Testis (tissue), 5 donors: Measurements from ENCODE around the gene OTOS. TPM values are rescaled to one million over a fixed set of nuclear protein-coding genes. Genes with fewer than 3 reads are reported as not detected.

Experiments used
- DNase-seq: peaks from one replicate; pipeline ENCODE4 v3.0.0-alpha.2; 2019
- H3K27ac ChIP-seq, 2 donors: fragments of 200-600 bp; sonication (generic); one replicate each; pipeline ENCODE4 v1.5.1; 2019
- H3K27me3 ChIP-seq: fragments of 200-600 bp; sonication (generic); one replicate; pipeline ENCODE4 v1.5.1; 2019
- H3K36me3 ChIP-seq: fragments of 200-600 bp; sonication (generic); one replicate; pipeline ENCODE4 v1.5.1; 2017; ENCODE audit warnings: low read depth; ENCODE audit errors: missing control alignments
- H3K4me1 ChIP-seq: fragments of 200-600 bp; sonication (generic); one replicate; pipeline ENCODE4 v1.5.1; 2019
- H3K4me3 ChIP-seq, 2 donors: fragments of 200-600 bp; sonication (generic); one replicate each; pipeline ENCODE4 v1.5.1; 2017 to 2019
- H3K9me3 ChIP-seq: fragments of 200-600 bp; sonication (generic); one replicate; pipeline ENCODE4 v1.5.1; 2017
- POLR2A ChIP-seq: fragments of 450-650 bp; IDR thresholded peaks from one replicate; pipeline ENCODE4 v1.6.1; 2017; ENCODE audit warnings: antibody characterized with exemption, mild to moderate bottlenecking, moderate library complexity
- WGBS, 2 donors: methylation state at CpG; one replicate each; pipeline ENCODE4 v1.1.5; 2018; 5-methylcytosine and 5-hydroxymethylcytosine counted together
- intact Hi-C: fragments of 100-400 bp; cut with DNase I; formaldehyde crosslinking; loops from one replicate; pipeline ENCODE4 v1.15.1; 2023; ENCODE audit warnings: low total_unique reads
- long read RNA-seq, 2 donors: transcript quantifications; one replicate each; lab custom pipeline, GENCODE V29; 2026
- polyA plus RNA-seq: library from polyadenylated mRNA; stranded (reverse); fragments of 350-450 nt; fragmentation: Illumina TruSeq; extraction: RNeasy Lipid Tissue Mini Kit (QIAGEN cat#74804); gene quantifications from one replicate; pipeline ENCODE4 v1.2.3, GENCODE V29; 2014; ENCODE audit warnings: low read depth, low replicate concordance; ENCODE audit not compliant: insufficient read depth
- total RNA-seq, 2 donors: library from RNA; depleted of rRNA; stranded (reverse); fragments of >200 nt; gene quantifications; one replicate each; pipeline ENCODE4 v1.2.3, GENCODE V29; 2016
- TF ChIP-seq, protein P1 (sequence below), 3 experiments: fragments of 450-650 bp in 2 of 3; fragments of 200-600 bp in 1 of 3; sonication (generic) in 1 of 3; IDR thresholded peaks; one replicate each; pipeline ENCODE4 v1.5.1; 2016 to 2019; ENCODE audit warnings: antibody characterized with exemption in 3 of 3, mild to moderate bottlenecking in 2 of 3, moderate library complexity in 1 of 3

The OTOS gene
- total RNA-seq, result 1 to 10 TPM in 1 of 2 donors, not detected in 1; 1.5 TPM
- polyA plus RNA-seq, result 1.2 TPM
- long read RNA-seq, donor 1, result 0 reads
- long read RNA-seq, donor 2, result 0 reads

DNA sequence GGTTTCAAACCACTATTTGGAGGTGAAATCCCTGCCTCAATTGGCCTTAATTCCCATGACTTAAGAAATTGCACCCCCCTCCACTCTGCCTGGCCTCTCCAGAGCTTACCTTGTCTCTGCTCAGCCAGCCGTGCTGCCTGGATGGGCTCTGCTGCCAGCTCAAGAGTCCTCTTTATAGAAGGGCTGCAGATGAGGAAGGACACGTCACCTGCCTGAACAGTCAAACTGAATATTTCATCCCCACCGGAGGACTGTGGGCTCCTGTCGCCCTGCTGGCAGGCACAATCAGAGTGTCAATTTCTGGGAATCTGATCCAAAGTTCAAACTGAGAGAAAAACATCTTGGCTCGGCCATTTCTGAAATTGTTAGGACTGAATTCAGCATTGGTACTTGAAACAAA is at the start of gene OTOS:
OTOS (minus strand) TSS at position 148 of the 400 bp plus-strand sequence. CDS start 332 bp downstream, outside the sequence.
- intact Hi-C loops, result no loop called here
- no peak for DNase-seq
- no peak for TF ChIP-seq POLR2A
- TF ChIP-seq, protein P1, sequence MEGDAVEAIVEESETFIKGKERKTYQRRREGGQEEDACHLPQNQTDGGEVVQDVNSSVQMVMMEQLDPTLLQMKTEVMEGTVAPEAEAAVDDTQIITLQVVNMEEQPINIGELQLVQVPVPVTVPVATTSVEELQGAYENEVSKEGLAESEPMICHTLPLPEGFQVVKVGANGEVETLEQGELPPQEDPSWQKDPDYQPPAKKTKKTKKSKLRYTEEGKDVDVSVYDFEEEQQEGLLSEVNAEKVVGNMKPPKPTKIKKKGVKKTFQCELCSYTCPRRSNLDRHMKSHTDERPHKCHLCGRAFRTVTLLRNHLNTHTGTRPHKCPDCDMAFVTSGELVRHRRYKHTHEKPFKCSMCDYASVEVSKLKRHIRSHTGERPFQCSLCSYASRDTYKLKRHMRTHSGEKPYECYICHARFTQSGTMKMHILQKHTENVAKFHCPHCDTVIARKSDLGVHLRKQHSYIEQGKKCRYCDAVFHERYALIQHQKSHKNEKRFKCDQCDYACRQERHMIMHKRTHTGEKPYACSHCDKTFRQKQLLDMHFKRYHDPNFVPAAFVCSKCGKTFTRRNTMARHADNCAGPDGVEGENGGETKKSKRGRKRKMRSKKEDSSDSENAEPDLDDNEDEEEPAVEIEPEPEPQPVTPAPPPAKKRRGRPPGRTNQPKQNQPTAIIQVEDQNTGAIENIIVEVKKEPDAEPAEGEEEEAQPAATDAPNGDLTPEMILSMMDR (IDR thresholded peaks at IDR 0.05), result no peak
- H3K36me3 ChIP-seq, result no peaks in the 10 kb centered on the region
- H3K4me1 ChIP-seq, result peaks cover 3% of the 10 kb centered on the region
- H3K27ac ChIP-seq, result no peak within 1 kb of the TSS
- no peak within 1 kb of the TSS for H3K4me3 ChIP-seq
- no peaks in the 10 kb centered on the region for H3K9me3 ChIP-seq
- no peaks in the 10 kb centered on the region for H3K27me3 ChIP-seq
- 82 to 84% methylated on average over 5 of the region's 5 CpGs for WGBS, 2 donors

DNA sequence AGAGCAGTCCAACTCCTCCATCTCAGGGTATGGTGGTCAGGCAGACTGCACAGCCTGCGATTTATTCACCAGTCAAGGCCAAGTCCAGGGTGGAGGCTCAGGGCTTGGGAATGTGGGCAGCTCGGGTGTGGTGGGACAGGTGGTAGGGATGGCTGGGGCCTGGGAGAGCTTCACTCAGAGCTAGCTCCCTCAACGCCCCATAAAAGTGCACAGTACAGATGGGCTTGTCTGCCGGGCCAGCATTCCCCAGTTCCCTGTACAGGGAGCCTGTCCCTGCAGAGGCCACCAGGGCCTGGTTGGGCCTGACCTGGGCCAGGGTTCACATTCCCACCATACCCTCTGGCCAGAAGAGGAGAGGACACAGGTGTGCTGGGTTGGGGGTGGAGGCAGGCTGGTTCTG is 49.2 kb upstream of the OTOS start:
- Histone ChIP-seq H3K9me3 (no peaks in the 10 kb centered on the region), H3K4me1 (peaks cover 3% of the 10 kb centered on the region), H3K27me3 (no peaks in the 10 kb centered on the region), H3K36me3 (no peaks in the 10 kb centered on the region), H3K27ac (no peak overlapping the region), H3K4me3 (no peak overlapping the region)
- DNase-seq, result no peak
- TF ChIP-seq, protein P1 (IDR thresholded peaks at IDR 0.05), result no peak
- TF ChIP-seq POLR2A, result no peak
- WGBS, 2 donors, result 71 to 81% methylated on average over 1 to 4 of the region's 4 CpGs
- intact Hi-C loops, result no loop called here

DNA sequence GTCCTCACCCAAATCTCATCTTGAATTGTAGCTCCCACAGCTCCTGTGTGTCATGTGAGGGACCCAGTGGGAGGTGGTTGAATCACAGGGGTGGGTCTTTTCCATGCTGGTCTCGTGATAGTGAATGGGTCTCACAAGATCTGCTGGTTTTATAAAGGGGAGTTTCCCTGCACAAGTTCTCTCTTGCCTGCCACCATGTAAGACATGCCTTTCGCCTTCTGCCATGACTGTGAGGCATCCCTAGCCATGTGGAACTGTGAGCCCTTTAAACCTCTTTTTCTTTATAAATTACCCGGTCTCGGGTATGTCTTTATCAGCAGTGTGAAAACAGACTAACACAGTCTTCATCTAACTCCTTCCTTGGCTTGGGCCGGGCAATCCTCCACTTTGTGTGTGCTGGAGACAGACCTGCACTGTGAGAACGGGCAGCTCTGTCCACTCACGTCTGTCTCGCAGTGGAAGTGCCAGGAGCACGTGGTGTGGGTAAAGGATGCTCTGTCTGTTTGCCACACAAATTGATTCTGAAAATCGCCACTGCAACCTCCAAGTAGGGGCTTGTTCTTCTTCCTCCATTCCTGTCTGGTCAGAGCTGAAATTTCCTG is 47.6 kb upstream of the OTOS start:
- Histone ChIP-seq H3K36me3 (no peaks in the 10 kb centered on the region), H3K9me3 (no peaks in the 10 kb centered on the region), H3K27ac (no peak overlapping the region), H3K4me3 (no peak overlapping the region), H3K4me1 (peaks cover 3% of the 10 kb centered on the region), H3K27me3 (no peaks in the 10 kb centered on the region)
- 80 to 86% methylated on average over 9 to 10 of the region's 10 CpGs for WGBS, 2 donors
- DNase-seq, result no peak
- TF ChIP-seq POLR2A, result no peak
- TF ChIP-seq, protein P1 (IDR thresholded peaks at IDR 0.05), result no peak
- intact Hi-C loops, result no loop called here

DNA sequence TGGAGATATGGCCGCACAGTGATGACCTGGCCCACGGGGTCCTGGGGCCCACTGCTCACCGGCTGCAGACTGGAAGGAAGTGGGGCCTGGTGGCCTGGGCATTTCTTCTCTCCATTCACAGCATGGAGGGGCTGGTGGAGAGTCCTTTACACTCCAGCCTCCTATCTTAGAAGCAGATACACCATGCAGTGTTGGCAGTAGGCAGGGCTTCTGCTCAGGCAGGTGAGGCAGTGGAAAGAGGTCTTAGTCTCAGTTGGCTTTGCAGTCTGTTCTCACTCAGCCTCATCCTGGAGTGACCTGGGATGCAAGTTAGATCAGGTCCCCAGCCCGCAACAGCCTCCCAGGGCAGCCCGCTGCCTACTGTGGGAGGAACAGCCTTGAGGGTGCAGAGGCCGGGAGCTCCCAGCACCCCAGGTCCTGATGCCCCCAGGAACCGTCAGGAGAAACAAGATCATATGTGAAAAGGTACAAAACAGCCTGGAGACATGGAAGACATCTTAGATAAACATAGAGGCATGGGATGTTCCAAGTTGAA is 45.8 kb upstream of the OTOS start:
- H3K27me3 ChIP-seq, result no peaks in the 10 kb centered on the region
- H3K4me3 ChIP-seq, result no peak overlapping the region
- intact Hi-C loops, result no loop called here
- H3K27ac ChIP-seq, result no peak overlapping the region
- H3K9me3 ChIP-seq, result no peaks in the 10 kb centered on the region
- 90 to 94% methylated on average over 7 of the region's 7 CpGs for WGBS, 2 donors
- TF ChIP-seq POLR2A, result no peak
- TF ChIP-seq, protein P1 (IDR thresholded peaks at IDR 0.05), result no peak
- H3K36me3 ChIP-seq, result no peaks in the 10 kb centered on the region
- peaks cover 3% of the 10 kb centered on the region for H3K4me1 ChIP-seq
- DNase-seq, result no peak

GRCh38 chr2:240184656-240185055 is 44.2 kb upstream of the OTOS start:
- TF ChIP-seq, protein P1 (IDR thresholded peaks at IDR 0.05), result no peak
- TF ChIP-seq POLR2A, result no peak
- WGBS, 2 donors, result 38 to 83% methylated on average over 2 to 3 of the region's 3 CpGs
- intact Hi-C loops, result no loop called here
- no peaks in the 10 kb centered on the region for H3K4me1 ChIP-seq
- H3K36me3 ChIP-seq, result no peaks in the 10 kb centered on the region
- no peak overlapping the region for H3K27ac ChIP-seq
- no peaks in the 10 kb centered on the region for H3K9me3 ChIP-seq
- H3K27me3 ChIP-seq, result no peaks in the 10 kb centered on the region
- no peak overlapping the region for H3K4me3 ChIP-seq
- no peak for DNase-seq
